Measurements from ENCODE around the gene BBC3. TPM values are rescaled to one million over a fixed set of nuclear protein-coding genes. Genes with fewer than 3 reads are reported as not detected.

Gene BBC3
- total and polyA plus RNA-seq, 2 of the 4 experiments (the other 2 are of a cell fraction), result 1.6 to 6.5 TPM

DNA sequence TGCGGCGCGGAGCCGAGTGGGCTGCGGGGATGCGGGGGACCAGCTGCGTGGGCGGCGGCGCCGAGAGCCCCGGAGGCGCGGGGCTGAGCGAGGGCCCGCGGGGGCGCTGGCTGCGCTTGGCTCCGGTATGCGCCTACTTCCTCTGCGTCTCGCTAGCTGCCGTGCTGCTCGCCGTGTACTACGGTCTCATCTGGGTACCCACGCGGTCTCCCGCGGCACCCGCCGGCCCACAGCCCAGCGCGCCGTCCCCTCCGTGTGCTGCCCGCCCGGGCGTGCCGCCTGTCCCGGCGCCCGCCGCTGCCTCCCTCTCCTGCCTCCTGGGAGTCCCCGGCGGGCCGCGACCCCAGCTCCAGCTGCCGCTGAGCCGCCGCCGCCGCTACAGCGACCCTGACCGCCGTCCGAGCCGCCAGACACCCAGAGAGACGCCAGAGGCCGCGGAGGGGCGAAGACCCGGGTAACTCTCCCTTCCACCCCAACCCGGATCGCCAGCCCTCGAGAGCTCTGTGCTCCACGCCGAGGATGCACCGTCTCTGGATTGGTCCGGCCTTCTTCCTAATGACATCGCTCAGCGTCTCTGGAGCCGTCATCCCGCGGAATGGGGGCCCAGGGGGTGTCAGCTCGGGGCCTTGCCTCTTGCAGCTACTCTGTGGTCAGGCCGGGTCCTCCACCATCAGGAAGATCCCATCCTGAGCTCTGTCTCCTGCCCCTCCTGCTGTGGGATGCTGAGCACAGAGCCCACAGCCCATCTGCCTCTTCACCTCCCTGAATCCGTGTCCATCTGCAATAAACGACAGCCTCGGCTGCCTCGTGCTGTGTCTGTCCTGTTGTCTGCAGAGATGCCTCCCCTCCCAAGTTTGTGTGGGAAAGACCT lies 44.1 kb upstream of the BBC3 start:
- peak overlapping the region; percentile 90 for H2AFZ ChIP-seq (replicated peaks; ENCODE audit: low read length, poor library complexity)
- ChIA-PET CTCF (interaction anchor here (0.8 to 1.4 kb wide), 4 partner anchors 9 to 117 kb away, joined by 3 read pairs; partner anchors contain the start of gene CCDC9), POLR2A (ENCODE audit: unreplicated experiment) (interaction anchor here (0.8 to 1.0 kb wide), 2 partner anchors 19 to 65 kb away, joined by 3 to 4 read pairs; partner anchors contain the start of gene CCDC9)
- dilution Hi-C loops (cut with HindIII; ENCODE audit: low sequenced_read_pairs, unreplicated experiment), result no loop called here
- H3K14ac ChIP-seq (replicated peaks; ENCODE audit: low read depth, low read length), result peak overlapping the region; percentile 78
- peak; percentile 10 for ATAC-seq (ENCODE audit: low read depth)
- H3K36me3 ChIP-seq (ENCODE audit: control insufficient read depth, insufficient read depth, low read length), result peaks cover 24% of the 10 kb centered on the region
- H3K4me2 ChIP-seq (ENCODE audit: low read depth, low read length), result peak overlapping the region; percentile 67
- intact Hi-C loops (cut with micrococcal nuclease), result no loop called here
- peak overlapping the region; percentile 90 for H2AK9ac ChIP-seq (replicated peaks; ENCODE audit: low read depth, low read length, poor library complexity)
- H3K9me1 ChIP-seq (ENCODE audit: insufficient read depth, low read length), result peaks cover 13% of the 10 kb centered on the region
- peak overlapping the region; percentile 67 for H3K4ac ChIP-seq (ENCODE audit: low read depth, low read length)
- peak overlapping the region; percentile 63 for H3K23ac ChIP-seq (ENCODE audit: low read depth, low read length)
- TSS peak; percentile 43 for BruUV-seq (replicated peaks)
- H2BK20ac ChIP-seq (ENCODE audit: low read depth, low read length), result peak overlapping the region; percentile 26; the same call in 1 of the 2 replicates
- no peak for DNase-seq
- H3K4me1 ChIP-seq (ENCODE audit: control insufficient read depth, insufficient read depth, low read length), result peaks cover 14% of the 10 kb centered on the region
- H3K9me3 ChIP-seq (ENCODE audit: control insufficient read depth, insufficient read depth, low read length), result no peaks in the 10 kb centered on the region
- no peak overlapping the region for H4K5ac ChIP-seq (ENCODE audit: low read depth, low read length)
- H3K56ac ChIP-seq (ENCODE audit: extremely low read depth, insufficient read depth, low read length), result peak overlapping the region; percentile 35; the same call in 1 of the 2 replicates
- H2BK5ac ChIP-seq (ENCODE audit: low read depth, low read length, poor library complexity, severe bottlenecking), result peak overlapping the region; percentile 18
- peaks cover 20% of the 10 kb centered on the region for H4K20me1 ChIP-seq (ENCODE audit: insufficient read depth, low read length)
- 3% methylated on average over 56 of the region's 82 CpGs; no CpG with 5 or more reads in 1 of the 2 experiments for WGBS, 2 experiments (ENCODE audit: extremely low coverage in 2 of 2, insufficient read length in 1 of 2)
- in situ Hi-C loops (cut with MboI; ENCODE audit: low sequenced_read_pairs), result loop anchor here (25.0 kb wide), 1 partner anchor 437 kb away; the partner anchor contains the start of gene EHD2
- H3K9ac ChIP-seq (ENCODE audit: low read depth, low read length), result peak overlapping the region; percentile 48
- peak overlapping the region; percentile 44 for H4K91ac ChIP-seq (ENCODE audit: insufficient read depth, low read depth, low read length)
- H2AK5ac ChIP-seq (ENCODE audit: low read depth, low read length), result peak overlapping the region; percentile 79; the same call in 1 of the 2 replicates
- H3K4me3 ChIP-seq (ENCODE audit: insufficient read depth, low read depth, low read length), result peak overlapping the region; percentile 68
- no peak overlapping the region for H3K18ac ChIP-seq (ENCODE audit: low read depth, low read length)
- no peaks in the 10 kb centered on the region for H3K27me3 ChIP-seq (ENCODE audit: control insufficient read depth, insufficient read depth, low read length)
- H3K27ac ChIP-seq (ENCODE audit: insufficient read depth, low read length), result peak overlapping the region; percentile 48
- H2BK120ac ChIP-seq (ENCODE audit: low read depth, low read length), result peak overlapping the region; percentile 38; the same call in 1 of the 2 replicates
- TF ChIP-seq, protein P1, sequence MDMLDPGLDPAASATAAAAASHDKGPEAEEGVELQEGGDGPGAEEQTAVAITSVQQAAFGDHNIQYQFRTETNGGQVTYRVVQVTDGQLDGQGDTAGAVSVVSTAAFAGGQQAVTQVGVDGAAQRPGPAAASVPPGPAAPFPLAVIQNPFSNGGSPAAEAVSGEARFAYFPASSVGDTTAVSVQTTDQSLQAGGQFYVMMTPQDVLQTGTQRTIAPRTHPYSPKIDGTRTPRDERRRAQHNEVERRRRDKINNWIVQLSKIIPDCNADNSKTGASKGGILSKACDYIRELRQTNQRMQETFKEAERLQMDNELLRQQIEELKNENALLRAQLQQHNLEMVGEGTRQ (IDR thresholded peaks at IDR 0.05; ENCODE audit: low read depth, low read length), result no peak
- TF ChIP-seq FOS (IDR thresholded peaks at IDR 0.05; ENCODE audit: low read depth, low read length), result no peak
- no peak for TF ChIP-seq SMC3 (IDR thresholded peaks at IDR 0.05; ENCODE audit: low read depth, low read length)
- no peak for TF ChIP-seq CEBPB (IDR thresholded peaks at IDR 0.05; ENCODE audit: low read depth, low read length)
- TF ChIP-seq POLR2A (IDR thresholded peaks at IDR 0.05; ENCODE audit: low read depth, low read length), result peak; percentile 13; the same call in 1 of the 2 replicates
- no peak for TF ChIP-seq RFX5 (IDR thresholded peaks at IDR 0.05; ENCODE audit: low read depth, low read length)
- TF ChIP-seq CHD1 (IDR thresholded peaks at IDR 0.05; ENCODE audit: low read depth, low read length), result no peak
- no peak for TF ChIP-seq MXI1 (IDR thresholded peaks at IDR 0.05; ENCODE audit: borderline replicate concordance, low read depth, low read length)
- no peak overlapping the region for H2BK15ac ChIP-seq (ENCODE audit: low read depth, low read length)
- H4K8ac ChIP-seq (ENCODE audit: low read depth in 2 of 2, low read length in 2 of 2), result no peak overlapping the region; a peak in 1 of 4 replicates
- peaks cover 6 to 35% of the 10 kb centered on the region in 2 experiments; a peak in 3 of 4 replicates for H3K79me1 ChIP-seq (ENCODE audit: low read depth in 1 of 2, low read length in 2 of 2)
